ENCODE results near the gene SMC3. TPM values are rescaled to one million over a fixed set of nuclear protein-coding genes. Genes with fewer than 3 reads are reported as not detected.

The SMC3 gene
- total and polyA plus RNA-seq, 2 of the 13 experiments (the other 11 are each of a cell fraction or from before 2014, with no cell fraction given), result 11.7 to 48.0 TPM

GRCh38 chr10:110617425-110618229, 50.1 kb downstream of the SMC3 start:
- 60% methylated on average over 6 of the region's 7 CpGs for WGBS (ENCODE audit: low lambda C conversion rate)
- intact Hi-C loops (cut with micrococcal nuclease; ENCODE audit: unreplicated experiment), result no loop called here
- Histone ChIP-seq H3K9me3 (ENCODE audit: low read length) (no peaks in the 10 kb centered on the region), H3K4me2 (ENCODE audit: low read depth, low read length) (no peak overlapping the region), H4K20me1 (ENCODE audit: insufficient read depth, low read length) (no peaks in the 10 kb centered on the region), H2AFZ (ENCODE audit: low read length) (no peak overlapping the region), H3K4me3 (replicated peaks in 1 of 3; ENCODE audit: insufficient read depth in 1 of 3, low read depth in 2 of 3, low read length in 3 of 3) (no peak overlapping the region), H3K27ac (ENCODE audit: extremely low read length, insufficient read depth, low read length) (no peak overlapping the region), H3K79me2 (ENCODE audit: insufficient read depth, low read length) (no peaks in the 10 kb centered on the region), H3K36me3 (replicated peaks in 1 of 2; ENCODE audit: control insufficient read depth in 1 of 2, insufficient read depth in 2 of 2, low read length in 2 of 2) (no peaks in the 10 kb centered on the region), H3K4me1 (ENCODE audit: insufficient read depth, low read length) (no peaks in the 10 kb centered on the region), H3K9ac (ENCODE audit: insufficient read depth, low read depth, low read length) (no peak overlapping the region), H3K27me3 (ENCODE audit: control insufficient read depth in 1 of 2, insufficient read depth in 2 of 2, low read length in 2 of 2) (no peaks in the 10 kb centered on the region)
- POLR2A ChIA-PET, result no interaction called here
- TF ChIP-seq SIN3A (IDR thresholded peaks at IDR 0.05; ENCODE audit: borderline replicate concordance, low read depth, low read length), result no peak
- no peak for TF ChIP-seq E2F2 (CRISPR knock-in tag; IDR thresholded peaks at IDR 0.05; ENCODE audit: borderline replicate concordance)
- no peak for TF ChIP-seq ZNF468 (CRISPR knock-in tag; IDR thresholded peaks at IDR 0.05)
- TF ChIP-seq RFXANK (CRISPR knock-in tag; IDR thresholded peaks at IDR 0.05), result no peak
- TF ChIP-seq DNMT3B (CRISPR knock-in tag; conservative IDR thresholded peaks at IDR 0.05), result no peak
- CTCF ChIA-PET (ENCODE audit: low intra/inter-chr PET ratio, low total read pairs), result no interaction called here
- in situ Hi-C loops (cut with HindIII; ENCODE audit: extremely low pct_ligation_motif_present, low pct_unique_long_range_greater_than_20kb), result loop anchor here (25.0 kb wide), 1 partner anchor 270 kb away; no protein-coding TSS in a partner anchor
- BruUV-seq (replicated peaks), result no TSS peak
- DNase-seq (ENCODE audit: low spot score) (no peak), FAIRE-seq (no peak), ATAC-seq (no peak)

- no TSS peak for BruUV-seq (replicated peaks)
- CTCF ChIA-PET (ENCODE audit: low intra/inter-chr PET ratio, low total read pairs), result no interaction called here
- WGBS (ENCODE audit: low lambda C conversion rate), result 5% methylated on average over 5 of the region's 5 CpGs
- DNase-seq (ENCODE audit: low spot score) (no peak), ATAC-seq (no peak), FAIRE-seq (no peak)
- H2AFZ ChIP-seq (ENCODE audit: low read length), result no peak overlapping the region
- no peaks in the 10 kb centered on the region for H3K36me3 ChIP-seq (replicated peaks in 1 of 2; ENCODE audit: control insufficient read depth in 1 of 2, insufficient read depth in 2 of 2, low read length in 2 of 2)
- H3K27me3 ChIP-seq (ENCODE audit: control insufficient read depth in 1 of 2, insufficient read depth in 2 of 2, low read length in 2 of 2), result no peaks in the 10 kb centered on the region
- no peak overlapping the region for H3K27ac ChIP-seq (ENCODE audit: extremely low read length, insufficient read depth, low read length)
- no peaks in the 10 kb centered on the region for H3K79me2 ChIP-seq (ENCODE audit: insufficient read depth, low read length)
- no peaks in the 10 kb centered on the region for H4K20me1 ChIP-seq (ENCODE audit: insufficient read depth, low read length)
- intact Hi-C loops (cut with micrococcal nuclease; ENCODE audit: unreplicated experiment) (no loop called here), in situ Hi-C loops (cut with HindIII; ENCODE audit: extremely low pct_ligation_motif_present, low pct_unique_long_range_greater_than_20kb) (loop anchor here (25.0 kb wide), 1 partner anchor 269 kb away; no protein-coding TSS in a partner anchor)
- no peak overlapping the region for H3K4me2 ChIP-seq (ENCODE audit: low read depth, low read length)
- H3K4me1 ChIP-seq (ENCODE audit: insufficient read depth, low read length), result no peaks in the 10 kb centered on the region
- H3K9me3 ChIP-seq (ENCODE audit: low read length), result no peaks in the 10 kb centered on the region
- no peak overlapping the region for H3K9ac ChIP-seq (ENCODE audit: insufficient read depth, low read depth, low read length)
- POLR2A ChIA-PET, result no interaction called here
- no peak overlapping the region for H3K4me3 ChIP-seq (replicated peaks in 1 of 3; ENCODE audit: insufficient read depth in 1 of 3, low read depth in 2 of 3, low read length in 3 of 3)
- TF ChIP-seq SATB2 (CRISPR knock-in tag; IDR thresholded peaks at IDR 0.05) (no peak), SNRNP70 (IDR thresholded peaks at IDR 0.05; ENCODE audit: low read depth, low read length) (no peak), POLR2AphosphoS2 (IDR thresholded peaks at IDR 0.05; ENCODE audit: low read depth, low read length) (no peak), CHCHD3 (CRISPR knock-in tag; IDR thresholded peaks at IDR 0.05) (no peak), ZNF720 (CRISPR knock-in tag; IDR thresholded peaks at IDR 0.05) (no peak), ZNF652 (CRISPR knock-in tag; IDR thresholded peaks at IDR 0.05; ENCODE audit: borderline replicate concordance, low read depth) (no peak), BCLAF1 (IDR thresholded peaks at IDR 0.05) (no peak), REPIN1 (CRISPR knock-in tag; IDR thresholded peaks at IDR 0.05; ENCODE audit: borderline replicate concordance, low read depth) (no peak), ZNF414 (CRISPR knock-in tag; IDR thresholded peaks at IDR 0.05) (no peak), ZNF350 (CRISPR knock-in tag; IDR thresholded peaks at IDR 0.05; ENCODE audit: borderline replicate concordance, low read depth) (no peak)
Measured at GRCh38 chr10:110618230-110618610, 50.7 kb downstream of the SMC3 start.
